ENCODE data around the gene TULP4.

DNA sequence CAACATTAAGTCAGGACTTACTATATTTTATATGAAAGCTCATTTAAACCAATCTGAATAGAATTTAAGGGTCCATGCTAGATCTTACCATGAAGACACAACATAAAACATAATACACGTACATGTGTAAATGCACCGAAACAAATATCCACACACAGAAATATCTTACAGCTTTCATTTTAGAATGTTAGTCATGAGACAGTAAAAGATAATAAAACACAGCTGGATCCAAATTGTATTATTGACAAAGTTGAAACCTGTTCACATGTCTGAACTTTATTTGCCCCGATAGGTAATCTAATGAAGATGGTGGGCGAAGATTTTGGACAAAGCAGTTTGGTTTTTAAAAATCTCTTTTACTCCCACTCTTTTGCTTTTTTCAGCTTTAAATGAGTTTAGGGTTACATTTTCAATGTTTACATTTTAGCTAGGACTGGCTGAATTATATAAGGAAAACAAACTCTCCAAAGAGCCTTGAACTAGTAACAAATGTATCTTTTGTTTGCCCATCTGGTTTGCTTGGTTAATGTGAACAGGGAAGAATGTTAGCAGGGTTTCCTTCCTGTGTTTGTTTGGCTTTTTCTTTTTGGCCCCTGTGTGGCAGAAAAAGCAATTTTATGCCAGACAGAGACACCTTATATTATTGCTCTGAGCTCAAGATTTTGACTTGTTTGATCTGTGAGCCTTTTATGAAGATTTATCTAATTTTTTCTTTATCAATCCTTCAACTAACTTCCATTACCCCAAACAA lies 242.5 kb downstream of the TULP4 start:
- no peak for TF ChIP-seq FOXM1 (IDR thresholded peaks at IDR 0.05; ENCODE audit: borderline replicate concordance)
- no peak for TF ChIP-seq SUZ12 (IDR thresholded peaks at IDR 0.05)
- TF ChIP-seq ELF4 (IDR thresholded peaks at IDR 0.05) = no peak
- no peak for TF ChIP-seq FOXK2 (IDR thresholded peaks at IDR 0.05)
- TF ChIP-seq SP1 (IDR thresholded peaks at IDR 0.05) = no peak
- TF ChIP-seq BHLHE40 (IDR thresholded peaks at IDR 0.05; ENCODE audit: borderline replicate concordance) = no peak
- no peak for TF ChIP-seq HDGF (IDR thresholded peaks at IDR 0.05; ENCODE audit: borderline replicate concordance)
- no peak for TF ChIP-seq ARNT (IDR thresholded peaks at IDR 0.05)
- TF ChIP-seq TARDBP (IDR thresholded peaks at IDR 0.05) = no peak
- TF ChIP-seq FOXA1 (IDR thresholded peaks at IDR 0.05) = no peak
- TF ChIP-seq NFRKB (IDR thresholded peaks at IDR 0.05) = no peak
- TF ChIP-seq, protein P1, sequence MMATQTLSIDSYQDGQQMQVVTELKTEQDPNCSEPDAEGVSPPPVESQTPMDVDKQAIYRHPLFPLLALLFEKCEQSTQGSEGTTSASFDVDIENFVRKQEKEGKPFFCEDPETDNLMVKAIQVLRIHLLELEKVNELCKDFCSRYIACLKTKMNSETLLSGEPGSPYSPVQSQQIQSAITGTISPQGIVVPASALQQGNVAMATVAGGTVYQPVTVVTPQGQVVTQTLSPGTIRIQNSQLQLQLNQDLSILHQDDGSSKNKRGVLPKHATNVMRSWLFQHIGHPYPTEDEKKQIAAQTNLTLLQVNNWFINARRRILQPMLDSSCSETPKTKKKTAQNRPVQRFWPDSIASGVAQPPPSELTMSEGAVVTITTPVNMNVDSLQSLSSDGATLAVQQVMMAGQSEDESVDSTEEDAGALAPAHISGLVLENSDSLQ (IDR thresholded peaks at IDR 0.05) = no peak
